ENCODE results near the gene SETDB2.

The SETDB2 gene

GRCh38 chr13:49533591-49534269 is 89.7 kb downstream of the SETDB2 start:
- DNase-seq (ENCODE audit: low read depth): no peak

- no peak for DNase-seq (ENCODE audit: low read depth)
Observed at GRCh38 chr13:49536144-49536873, 92.2 kb downstream of the SETDB2 start.

- no peak for DNase-seq (ENCODE audit: low read depth)
Observed at GRCh38 chr13:49538404-49538803, 94.3 kb downstream of the SETDB2 start.

- DNase-seq (ENCODE audit: low read depth): no peak
Observed at GRCh38 chr13:49539313-49539712, 95.2 kb downstream of the SETDB2 start.

GRCh38 chr13:49539746-49540145 is 95.7 kb downstream of the SETDB2 start:
- no peak for DNase-seq (ENCODE audit: low read depth)

GRCh38 chr13:49540552-49540951 is 96.5 kb downstream of the SETDB2 start:
- DNase-seq (ENCODE audit: low read depth): no peak

GRCh38 chr13:49543656-49544055 is 99.6 kb downstream of the SETDB2 start:
- no peak for DNase-seq (ENCODE audit: low read depth)
